ENCODE data around the gene EMP1.

- TF ChIP-seq CTCF (IDR thresholded peaks at IDR 0.05 in 4 of 5, conservative IDR thresholded peaks at IDR 0.05 in 1 of 5) (no peak), POLR2A (IDR thresholded peaks at IDR 0.05) (no peak)
Measured at GRCh38 chr12:13167906-13168305, 28.6 kb upstream of the EMP1 start.
